ENCODE measurements around the gene MTPN. TPM values are rescaled to one million over a fixed set of nuclear protein-coding genes. Genes with fewer than 3 reads are reported as not detected.

MTPN gene
- total and polyA plus RNA-seq, 10 of the 15 experiments (the other 5 are each of a cell fraction or from before 2014, with no cell fraction given) = 38.7 to 146 (median 85.4) TPM

- no peak; the same call in 1 of the 2 replicates for TF ChIP-seq ZNF687 (IDR thresholded peaks at IDR 0.05)
- TF ChIP-seq MLLT1 (IDR thresholded peaks at IDR 0.05) = 0 out of 2 replicates have a peak, but pooled peaks have one; percentile 51
- no peak for TF ChIP-seq ZBTB4 (CRISPR knock-in tag; IDR thresholded peaks at IDR 0.05)
- TF ChIP-seq ZSCAN29 (IDR thresholded peaks at IDR 0.05) = no peak
- peak; percentile 53; the same call in 1 of the 2 replicates for TF ChIP-seq ATF7 (IDR thresholded peaks at IDR 0.05; ENCODE audit: low read depth)
- TF ChIP-seq RBBP5 (conservative IDR thresholded peaks at IDR 0.05) = no peak
- no peak for TF ChIP-seq MAX (IDR thresholded peaks at IDR 0.05; ENCODE audit: low read depth, low read length)
- TF ChIP-seq USF2 (IDR thresholded peaks at IDR 0.05; ENCODE audit: borderline replicate concordance, low read depth, low read length) = no peak
- no peak for TF ChIP-seq ZNF274 (IDR thresholded peaks at IDR 0.05; ENCODE audit: insufficient read depth, insufficient read length)
- no peak for TF ChIP-seq USF1 (IDR thresholded peaks at IDR 0.05; ENCODE audit: borderline replicate concordance, extremely low read length, insufficient read depth, low read depth, low read length)
- no peak for TF ChIP-seq STAT1 (conservative IDR thresholded peaks at IDR 0.05)
- TF ChIP-seq RFX5 (IDR thresholded peaks at IDR 0.05; ENCODE audit: low read depth, low read length) = no peak
- no peak for TF ChIP-seq NFXL1 (IDR thresholded peaks at IDR 0.05; ENCODE audit: borderline replicate concordance)
- TF ChIP-seq SREBF2 (IDR thresholded peaks at IDR 0.05; ENCODE audit: low read length) = no peak
- no peak for TF ChIP-seq SMC3 (IDR thresholded peaks at IDR 0.05; ENCODE audit: borderline replicate concordance, low read length)
- TF ChIP-seq ZBED1 (IDR thresholded peaks at IDR 0.05; ENCODE audit: borderline replicate concordance) = no peak
- no peak for TF ChIP-seq TBL1XR1 (IDR thresholded peaks at IDR 0.05; ENCODE audit: low read depth, low read length)
- peak; percentile 97 for TF ChIP-seq PKNOX1 (IDR thresholded peaks at IDR 0.05)
- TF ChIP-seq CEBPB (IDR thresholded peaks at IDR 0.05; ENCODE audit: borderline replicate concordance in 1 of 2, low read depth in 2 of 2, low read length in 2 of 2) = no peak
Measured at GRCh38 chr7:135980665-135981180, 3.6 kb upstream of the MTPN start (continued).

Data from GM12878 (cell line).